Lower lobe of right lung (tissue), 2 donors: Measurements from ENCODE around the gene PLD2. TPM values are rescaled to one million over a fixed set of nuclear protein-coding genes. Genes with fewer than 3 reads are reported as not detected.

Experiments used
- ATAC-seq, 2 donors: fragments of 200-7000 bp; cut with Tn5 transposase; one replicate each; pipeline ENCODE4 v1.9.1; 2020 to 2022; ENCODE audit warnings: mild to moderate bottlenecking in 2 of 2, moderate library complexity in 2 of 2
- DNase-seq: peaks from one replicate; pipeline ENCODE4 v3.0.0-alpha.2; 2020
- H3K27ac ChIP-seq: fragments of 200-600 bp; one replicate; pipeline ENCODE4 v1.8.0; 2022
- H3K27me3 ChIP-seq: fragments of 200-600 bp; one replicate; pipeline ENCODE4 v1.8.0; 2022; ENCODE audit warnings: low read depth
- H3K36me3 ChIP-seq: fragments of 200-600 bp; one replicate; pipeline ENCODE4 v1.8.0; 2022; ENCODE audit warnings: mild to moderate bottlenecking
- H3K4me1 ChIP-seq: fragments of 200-600 bp; one replicate; pipeline ENCODE4 v1.8.0; 2022
- H3K4me3 ChIP-seq: fragments of 200-600 bp; one replicate; pipeline ENCODE4 v1.8.0; 2022; ENCODE audit warnings: mild to moderate bottlenecking
- H3K9me3 ChIP-seq: fragments of 200-600 bp; one replicate; pipeline ENCODE4 v1.8.0; 2022
- CTCF ChIP-seq: fragments of 200-600 bp; IDR thresholded peaks from one replicate; pipeline ENCODE4 v1.8.0; 2022; ENCODE audit warnings: antibody characterized with exemption, mild to moderate bottlenecking
- intact Hi-C: fragments of 100-400 bp; cut with DNase I; formaldehyde crosslinking; loops from one replicate; pipeline ENCODE4 v1.11.0; 2022
- long read RNA-seq: library from polyadenylated mRNA; unstranded; transcript quantifications from one replicate; pipeline ENCODE4 v2.0.0, GENCODE V29; 2021
- total RNA-seq: library from RNA; stranded (reverse); fragmentation: NEBNext Ultra II Directional; extraction: Animal tissue kit (Norgen Biotek cat#: 25700); gene quantifications from one replicate; pipeline ENCODE4 v1.2.1, GENCODE V29; 2021
- donor health status: DM: no; HTN: yes; CAD: no; lungs with severe emphysema.

Gene PLD2, protein sequence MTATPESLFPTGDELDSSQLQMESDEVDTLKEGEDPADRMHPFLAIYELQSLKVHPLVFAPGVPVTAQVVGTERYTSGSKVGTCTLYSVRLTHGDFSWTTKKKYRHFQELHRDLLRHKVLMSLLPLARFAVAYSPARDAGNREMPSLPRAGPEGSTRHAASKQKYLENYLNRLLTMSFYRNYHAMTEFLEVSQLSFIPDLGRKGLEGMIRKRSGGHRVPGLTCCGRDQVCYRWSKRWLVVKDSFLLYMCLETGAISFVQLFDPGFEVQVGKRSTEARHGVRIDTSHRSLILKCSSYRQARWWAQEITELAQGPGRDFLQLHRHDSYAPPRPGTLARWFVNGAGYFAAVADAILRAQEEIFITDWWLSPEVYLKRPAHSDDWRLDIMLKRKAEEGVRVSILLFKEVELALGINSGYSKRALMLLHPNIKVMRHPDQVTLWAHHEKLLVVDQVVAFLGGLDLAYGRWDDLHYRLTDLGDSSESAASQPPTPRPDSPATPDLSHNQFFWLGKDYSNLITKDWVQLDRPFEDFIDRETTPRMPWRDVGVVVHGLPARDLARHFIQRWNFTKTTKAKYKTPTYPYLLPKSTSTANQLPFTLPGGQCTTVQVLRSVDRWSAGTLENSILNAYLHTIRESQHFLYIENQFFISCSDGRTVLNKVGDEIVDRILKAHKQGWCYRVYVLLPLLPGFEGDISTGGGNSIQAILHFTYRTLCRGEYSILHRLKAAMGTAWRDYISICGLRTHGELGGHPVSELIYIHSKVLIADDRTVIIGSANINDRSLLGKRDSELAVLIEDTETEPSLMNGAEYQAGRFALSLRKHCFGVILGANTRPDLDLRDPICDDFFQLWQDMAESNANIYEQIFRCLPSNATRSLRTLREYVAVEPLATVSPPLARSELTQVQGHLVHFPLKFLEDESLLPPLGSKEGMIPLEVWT
- 38.4 TPM for total RNA-seq
- long read RNA-seq, transcript PLD2-201 (25 exons, 3,503 nt) = major isoform, 15 of 49 reads
- long read RNA-seq, partial matches to known transcripts = 10 of 49 reads
- long read RNA-seq, other reads (novel, unspliced or antisense) = 19 of 49 reads

DNA sequence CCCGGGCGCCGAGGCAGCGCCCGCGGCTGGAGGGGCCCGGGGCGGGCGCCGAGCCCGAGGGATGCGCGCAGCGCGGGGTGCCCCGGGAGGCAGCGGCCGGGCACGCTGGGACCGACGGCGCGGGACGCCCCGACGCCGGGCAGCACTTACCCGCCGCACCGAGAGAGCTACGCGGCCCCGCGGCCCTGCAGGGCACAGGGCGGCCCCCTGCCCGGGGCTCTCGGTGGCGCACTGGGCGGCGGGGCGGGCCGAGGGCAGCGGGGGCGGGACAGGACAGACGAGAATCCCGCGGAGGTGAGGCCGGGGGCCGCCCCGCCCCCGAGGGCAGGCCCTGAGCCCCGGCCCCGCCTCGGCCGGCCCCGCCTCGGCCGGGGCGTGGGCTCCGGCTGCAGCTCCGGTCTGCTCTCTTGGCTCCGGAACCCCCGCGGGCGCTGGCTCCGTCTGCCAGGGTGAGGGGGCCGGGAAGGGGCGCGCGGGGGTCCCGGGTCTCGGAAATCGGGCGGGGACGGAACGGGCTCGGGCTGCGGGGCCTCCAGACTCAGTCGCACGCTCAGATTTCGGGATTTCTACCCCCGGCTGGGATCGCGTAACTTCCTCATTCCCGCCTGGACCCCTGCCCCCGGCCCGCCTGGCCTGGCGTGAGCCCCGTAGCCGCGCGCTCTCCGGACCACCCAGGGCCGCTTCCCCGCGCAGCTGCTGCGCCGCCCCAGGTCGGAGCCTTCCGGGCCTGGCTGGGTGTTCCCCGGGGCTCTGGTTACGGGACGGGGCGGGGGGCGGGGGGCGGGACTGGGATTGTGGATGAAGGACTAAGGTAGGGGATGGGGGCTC lies at the start of gene PLD2:
TSS of gene PLD2 (plus strand) at position 376 of the 828 bp plus-strand sequence. CDS start 621 bp downstream, outside the sequence.
- ATAC-seq (peak; percentile 99 to 100), DNase-seq (peak; percentile 93)
- Histone ChIP-seq H3K27ac (peak within 1 kb of the TSS; percentile 79), H3K9me3 (no peaks in the 10 kb centered on the region), H3K4me1 (peaks cover 18% of the 10 kb centered on the region), H3K27me3 (no peaks in the 10 kb centered on the region), H3K36me3 (peaks cover 27% of the 10 kb centered on the region), H3K4me3 (peak within 1 kb of the TSS; percentile 89)
- intact Hi-C loops = no loop called here
- no peak for TF ChIP-seq CTCF

- ATAC-seq = peak; percentile 58 to 86
- TF ChIP-seq CTCF = no peak
- Histone ChIP-seq H3K9me3 (no peaks in the 10 kb centered on the region), H3K27ac (no peak overlapping the region), H3K4me3 (no peak overlapping the region), H3K36me3 (no peaks in the 10 kb centered on the region), H3K4me1 (peaks cover 8% of the 10 kb centered on the region), H3K27me3 (no peaks in the 10 kb centered on the region)
- intact Hi-C loops = no loop called here
- no peak for DNase-seq
These were observed 47.1 kb upstream of the PLD2 start for GRCh38 chr17:4759776-4760236.

GRCh38 chr17:4764595-4764994 lies 42.4 kb upstream of the PLD2 start:
- TF ChIP-seq CTCF = no peak
- no peak for DNase-seq
- no peaks in the 10 kb centered on the region for H3K27me3 ChIP-seq
- no peaks in the 10 kb centered on the region for H3K9me3 ChIP-seq
- intact Hi-C loops = no loop called here
- ATAC-seq = peak; percentile 65 to 76
- H3K27ac ChIP-seq = peak overlapping the region; percentile 46
- H3K36me3 ChIP-seq = no peaks in the 10 kb centered on the region
- H3K4me3 ChIP-seq = no peak overlapping the region
- H3K4me1 ChIP-seq = peaks cover 8% of the 10 kb centered on the region

DNA sequence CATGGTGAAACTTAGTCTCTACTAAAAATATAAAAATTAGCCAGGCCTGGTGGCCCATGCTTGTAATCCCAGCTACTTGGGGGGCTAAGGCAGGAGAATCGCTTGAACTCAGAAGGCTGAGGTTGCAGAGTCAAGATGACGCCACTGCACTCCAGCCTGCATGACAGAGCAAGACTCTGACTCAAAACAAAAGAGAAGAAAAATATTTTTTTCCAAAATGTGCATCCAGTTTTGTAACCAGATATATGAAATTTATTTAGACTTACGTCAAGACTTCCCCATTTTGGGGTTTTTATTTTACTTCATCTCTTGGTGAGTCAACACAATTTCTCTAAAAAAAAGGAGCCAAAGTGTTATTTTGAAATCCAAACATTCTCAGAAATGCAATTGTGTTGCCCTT lies 40.8 kb upstream of the PLD2 start:
- peak; percentile 50 to 66 for ATAC-seq
- Histone ChIP-seq H3K27me3 (no peaks in the 10 kb centered on the region), H3K36me3 (no peaks in the 10 kb centered on the region), H3K4me3 (no peak overlapping the region), H3K9me3 (no peaks in the 10 kb centered on the region), H3K27ac (peak overlapping the region; percentile 60), H3K4me1 (peaks cover 13% of the 10 kb centered on the region)
- intact Hi-C loops = no loop called here
- DNase-seq = peak; percentile 64
- TF ChIP-seq CTCF = no peak
